Mammary epithelial cell (primary cell): Measurements from ENCODE around the gene FKBP5.

Source experiments
- EZH2 ChIP-seq: IDR thresholded peaks from 2 replicates; pipeline ENCODE4 v1.6.1; 2012; ENCODE audit warnings: low read length, inconsistent platforms, borderline replicate concordance
- TF ChIP-seq, protein P1 (sequence below), 2 donors: IDR thresholded peaks in 1 of 2; conservative IDR thresholded peaks in 1 of 2; 2 replicates each; pipeline ENCODE4 v1.5.1; 2011 to 2012; ENCODE audit warnings: inconsistent platforms in 2 of 2, low read length in 2 of 2, mild to moderate bottlenecking in 2 of 2, control low read depth in 1 of 2, low read depth in 1 of 2; ENCODE audit not compliant: insufficient read depth in 1 of 2; ENCODE audit errors: extremely low read depth in 1 of 2

DNA sequence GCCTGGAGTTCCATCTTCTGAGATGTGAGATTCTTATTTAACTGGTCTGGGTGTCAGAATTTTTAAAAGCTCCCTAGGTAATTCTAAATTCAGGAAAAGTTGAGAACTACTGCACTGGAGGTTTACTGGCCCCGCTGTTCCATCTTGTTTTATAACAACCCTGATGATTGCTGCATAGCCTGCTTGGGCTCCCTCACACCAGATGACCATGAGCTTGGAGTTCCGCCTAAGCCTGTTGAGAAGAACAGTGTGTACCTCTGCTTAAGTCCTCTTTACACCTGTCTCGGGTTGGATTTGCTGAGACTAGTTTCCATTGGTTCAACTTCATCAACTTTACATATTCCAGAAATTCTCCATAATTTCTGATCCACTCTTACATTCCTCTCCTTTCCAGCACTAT is 77.9 kb downstream of the FKBP5 start:
- TF ChIP-seq, protein P1, sequence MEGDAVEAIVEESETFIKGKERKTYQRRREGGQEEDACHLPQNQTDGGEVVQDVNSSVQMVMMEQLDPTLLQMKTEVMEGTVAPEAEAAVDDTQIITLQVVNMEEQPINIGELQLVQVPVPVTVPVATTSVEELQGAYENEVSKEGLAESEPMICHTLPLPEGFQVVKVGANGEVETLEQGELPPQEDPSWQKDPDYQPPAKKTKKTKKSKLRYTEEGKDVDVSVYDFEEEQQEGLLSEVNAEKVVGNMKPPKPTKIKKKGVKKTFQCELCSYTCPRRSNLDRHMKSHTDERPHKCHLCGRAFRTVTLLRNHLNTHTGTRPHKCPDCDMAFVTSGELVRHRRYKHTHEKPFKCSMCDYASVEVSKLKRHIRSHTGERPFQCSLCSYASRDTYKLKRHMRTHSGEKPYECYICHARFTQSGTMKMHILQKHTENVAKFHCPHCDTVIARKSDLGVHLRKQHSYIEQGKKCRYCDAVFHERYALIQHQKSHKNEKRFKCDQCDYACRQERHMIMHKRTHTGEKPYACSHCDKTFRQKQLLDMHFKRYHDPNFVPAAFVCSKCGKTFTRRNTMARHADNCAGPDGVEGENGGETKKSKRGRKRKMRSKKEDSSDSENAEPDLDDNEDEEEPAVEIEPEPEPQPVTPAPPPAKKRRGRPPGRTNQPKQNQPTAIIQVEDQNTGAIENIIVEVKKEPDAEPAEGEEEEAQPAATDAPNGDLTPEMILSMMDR (conservative IDR thresholded peaks at IDR 0.05 in 1 of 2, IDR thresholded peaks at IDR 0.05 in 1 of 2; ENCODE audit: extremely low read depth in 1 of 2, insufficient read depth in 1 of 2, low read depth in 1 of 2, low read length in 2 of 2) = no peak
- no peak for TF ChIP-seq EZH2
